ENCODE results near the gene LSP1.

The LSP1 gene

DNA sequence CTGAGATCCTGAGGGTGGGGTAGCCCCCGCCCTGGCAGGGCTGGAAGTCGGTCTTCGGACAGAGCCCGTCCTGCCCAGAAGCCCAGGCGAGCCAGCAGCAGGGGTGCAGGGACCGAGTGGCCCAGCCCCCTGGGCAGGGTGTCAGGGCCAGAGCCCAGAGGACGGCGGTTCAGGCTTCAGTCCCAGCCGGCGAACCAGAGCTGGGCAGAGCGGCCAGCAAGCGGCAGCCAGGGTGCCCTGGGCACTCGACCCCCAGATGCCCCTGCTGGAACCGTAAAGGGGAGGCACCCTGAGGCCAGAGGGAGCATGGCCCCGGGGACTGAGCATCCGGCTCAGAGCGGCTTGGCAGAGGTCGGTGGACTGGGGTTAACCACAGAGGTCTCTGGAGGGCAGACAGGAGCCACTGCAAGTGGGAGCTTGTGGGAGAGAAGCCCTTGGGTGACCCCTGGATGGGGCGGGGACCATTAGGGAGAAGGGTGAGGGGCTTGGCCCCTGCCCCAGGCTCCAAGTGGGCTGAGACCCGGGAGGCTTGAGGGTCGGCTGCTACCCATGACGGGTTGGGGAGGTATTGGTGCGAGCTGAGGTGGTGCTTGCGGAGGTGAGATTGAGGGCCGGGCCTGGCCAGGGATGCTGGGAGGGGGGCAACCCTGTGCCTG is 15.9 kb downstream of the LSP1 start:
- ATAC-seq: no peak
- TF ChIP-seq TCF4 (CRISPR knock-in tag; IDR thresholded peaks at IDR 0.05; ENCODE audit: borderline replicate concordance): no peak
- no peak for TF ChIP-seq TOX (CRISPR knock-in tag; IDR thresholded peaks at IDR 0.05; ENCODE audit: borderline replicate concordance)
- TF ChIP-seq SNAI2 (CRISPR knock-in tag; IDR thresholded peaks at IDR 0.05): no peak

- ATAC-seq: no peak
- TF ChIP-seq ISL1 (CRISPR knock-in tag; IDR thresholded peaks at IDR 0.05): no peak
- TF ChIP-seq ZFP30 (CRISPR knock-in tag; IDR thresholded peaks at IDR 0.05): no peak
- TF ChIP-seq CSDC2 (CRISPR knock-in tag; IDR thresholded peaks at IDR 0.05): no peak
- no peak for TF ChIP-seq SNAI2 (CRISPR knock-in tag; IDR thresholded peaks at IDR 0.05)
- no peak for TF ChIP-seq ZNF70 (CRISPR knock-in tag; IDR thresholded peaks at IDR 0.05)
- TF ChIP-seq, protein P1, sequence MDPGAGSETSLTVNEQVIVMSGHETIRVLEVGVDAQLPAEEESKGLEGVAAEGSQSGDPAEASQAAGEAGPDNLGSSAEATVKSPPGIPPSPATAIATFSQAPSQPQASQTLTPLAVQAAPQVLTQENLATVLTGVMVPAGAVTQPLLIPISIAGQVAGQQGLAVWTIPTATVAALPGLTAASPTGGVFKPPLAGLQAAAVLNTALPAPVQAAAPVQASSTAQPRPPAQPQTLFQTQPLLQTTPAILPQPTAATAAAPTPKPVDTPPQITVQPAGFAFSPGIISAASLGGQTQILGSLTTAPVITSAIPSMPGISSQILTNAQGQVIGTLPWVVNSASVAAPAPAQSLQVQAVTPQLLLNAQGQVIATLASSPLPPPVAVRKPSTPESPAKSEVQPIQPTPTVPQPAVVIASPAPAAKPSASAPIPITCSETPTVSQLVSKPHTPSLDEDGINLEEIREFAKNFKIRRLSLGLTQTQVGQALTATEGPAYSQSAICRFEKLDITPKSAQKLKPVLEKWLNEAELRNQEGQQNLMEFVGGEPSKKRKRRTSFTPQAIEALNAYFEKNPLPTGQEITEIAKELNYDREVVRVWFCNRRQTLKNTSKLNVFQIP (CRISPR knock-in tag; IDR thresholded peaks at IDR 0.05; ENCODE audit: borderline replicate concordance, low read depth): no peak
- TF ChIP-seq ESRRG (CRISPR knock-in tag; IDR thresholded peaks at IDR 0.05): no peak
- no peak for TF ChIP-seq ZNF8 (CRISPR knock-in tag; IDR thresholded peaks at IDR 0.05)
- TF ChIP-seq OSR1 (CRISPR knock-in tag; IDR thresholded peaks at IDR 0.05): no peak
- TF ChIP-seq CSRNP3 (CRISPR knock-in tag; IDR thresholded peaks at IDR 0.05): no peak
- no peak for TF ChIP-seq GLIS3 (CRISPR knock-in tag; IDR thresholded peaks at IDR 0.05)
- no peak for TF ChIP-seq ZC3H10 (CRISPR knock-in tag; IDR thresholded peaks at IDR 0.05)
- TF ChIP-seq CREB5 (CRISPR knock-in tag; IDR thresholded peaks at IDR 0.05; ENCODE audit: low read depth): no peak
Measured at GRCh38 chr11:1869427-1870325, 16.8 kb downstream of the LSP1 start.

DNA sequence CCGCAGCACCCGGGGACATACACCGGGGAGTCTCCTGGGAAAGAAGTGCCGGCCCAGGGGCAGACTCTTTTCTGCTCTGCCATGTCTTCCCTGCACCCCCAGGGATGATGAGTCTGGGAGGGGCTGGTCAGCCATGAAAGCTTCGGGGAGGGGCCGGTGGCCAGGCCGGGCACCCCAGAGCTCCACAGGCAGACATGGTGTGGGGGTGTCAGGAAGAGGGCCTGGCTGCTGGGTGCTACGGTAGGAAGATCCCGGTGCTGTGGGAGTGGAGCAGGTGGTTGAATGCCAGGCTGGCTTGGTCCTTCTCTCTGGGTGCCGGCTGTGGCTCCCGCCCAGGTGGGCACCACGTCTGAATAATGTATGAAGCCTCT is 17.4 kb downstream of the LSP1 start:
- no peak for ATAC-seq
- TF ChIP-seq ZNF70 (CRISPR knock-in tag; IDR thresholded peaks at IDR 0.05) (no peak), PPARA (CRISPR knock-in tag; IDR thresholded peaks at IDR 0.05; ENCODE audit: borderline replicate concordance) (no peak), CSRNP3 (CRISPR knock-in tag; IDR thresholded peaks at IDR 0.05) (no peak), TOX (CRISPR knock-in tag; IDR thresholded peaks at IDR 0.05; ENCODE audit: borderline replicate concordance) (no peak), SNAI2 (CRISPR knock-in tag; IDR thresholded peaks at IDR 0.05) (no peak), ISL1 (CRISPR knock-in tag; IDR thresholded peaks at IDR 0.05) (no peak), ZFP30 (CRISPR knock-in tag; IDR thresholded peaks at IDR 0.05) (no peak)
- TF ChIP-seq, protein P2, sequence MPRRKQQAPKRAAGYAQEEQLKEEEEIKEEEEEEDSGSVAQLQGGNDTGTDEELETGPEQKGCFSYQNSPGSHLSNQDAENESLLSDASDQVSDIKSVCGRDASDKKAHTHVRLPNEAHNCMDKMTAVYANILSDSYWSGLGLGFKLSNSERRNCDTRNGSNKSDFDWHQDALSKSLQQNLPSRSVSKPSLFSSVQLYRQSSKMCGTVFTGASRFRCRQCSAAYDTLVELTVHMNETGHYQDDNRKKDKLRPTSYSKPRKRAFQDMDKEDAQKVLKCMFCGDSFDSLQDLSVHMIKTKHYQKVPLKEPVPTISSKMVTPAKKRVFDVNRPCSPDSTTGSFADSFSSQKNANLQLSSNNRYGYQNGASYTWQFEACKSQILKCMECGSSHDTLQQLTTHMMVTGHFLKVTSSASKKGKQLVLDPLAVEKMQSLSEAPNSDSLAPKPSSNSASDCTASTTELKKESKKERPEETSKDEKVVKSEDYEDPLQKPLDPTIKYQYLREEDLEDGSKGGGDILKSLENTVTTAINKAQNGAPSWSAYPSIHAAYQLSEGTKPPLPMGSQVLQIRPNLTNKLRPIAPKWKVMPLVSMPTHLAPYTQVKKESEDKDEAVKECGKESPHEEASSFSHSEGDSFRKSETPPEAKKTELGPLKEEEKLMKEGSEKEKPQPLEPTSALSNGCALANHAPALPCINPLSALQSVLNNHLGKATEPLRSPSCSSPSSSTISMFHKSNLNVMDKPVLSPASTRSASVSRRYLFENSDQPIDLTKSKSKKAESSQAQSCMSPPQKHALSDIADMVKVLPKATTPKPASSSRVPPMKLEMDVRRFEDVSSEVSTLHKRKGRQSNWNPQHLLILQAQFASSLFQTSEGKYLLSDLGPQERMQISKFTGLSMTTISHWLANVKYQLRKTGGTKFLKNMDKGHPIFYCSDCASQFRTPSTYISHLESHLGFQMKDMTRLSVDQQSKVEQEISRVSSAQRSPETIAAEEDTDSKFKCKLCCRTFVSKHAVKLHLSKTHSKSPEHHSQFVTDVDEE (CRISPR knock-in tag; IDR thresholded peaks at IDR 0.05): no peak
- TF ChIP-seq, protein P1 (CRISPR knock-in tag; IDR thresholded peaks at IDR 0.05; ENCODE audit: borderline replicate concordance, low read depth): no peak
- TF ChIP-seq, protein P3, sequence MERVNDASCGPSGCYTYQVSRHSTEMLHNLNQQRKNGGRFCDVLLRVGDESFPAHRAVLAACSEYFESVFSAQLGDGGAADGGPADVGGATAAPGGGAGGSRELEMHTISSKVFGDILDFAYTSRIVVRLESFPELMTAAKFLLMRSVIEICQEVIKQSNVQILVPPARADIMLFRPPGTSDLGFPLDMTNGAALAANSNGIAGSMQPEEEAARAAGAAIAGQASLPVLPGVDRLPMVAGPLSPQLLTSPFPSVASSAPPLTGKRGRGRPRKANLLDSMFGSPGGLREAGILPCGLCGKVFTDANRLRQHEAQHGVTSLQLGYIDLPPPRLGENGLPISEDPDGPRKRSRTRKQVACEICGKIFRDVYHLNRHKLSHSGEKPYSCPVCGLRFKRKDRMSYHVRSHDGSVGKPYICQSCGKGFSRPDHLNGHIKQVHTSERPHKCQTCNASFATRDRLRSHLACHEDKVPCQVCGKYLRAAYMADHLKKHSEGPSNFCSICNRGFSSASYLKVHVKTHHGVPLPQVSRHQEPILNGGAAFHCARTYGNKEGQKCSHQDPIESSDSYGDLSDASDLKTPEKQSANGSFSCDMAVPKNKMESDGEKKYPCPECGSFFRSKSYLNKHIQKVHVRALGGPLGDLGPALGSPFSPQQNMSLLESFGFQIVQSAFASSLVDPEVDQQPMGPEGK (CRISPR knock-in tag; IDR thresholded peaks at IDR 0.05; ENCODE audit: borderline replicate concordance): no peak

All from SK-N-SH treated with all-trans-retinoic acid at 6 μM for 48 hours (cell line).